HepG2 (cell line): ENCODE data around the gene CLCN1. TPM values are rescaled to one million over a fixed set of nuclear protein-coding genes. Genes with fewer than 3 reads are reported as not detected.

Experiments used
- ATAC-seq: fragments of 200-7000 bp; cut with Tn5 transposase; 3 replicates; pipeline ENCODE4 v1.9.1; 2020; ENCODE audit warnings: mild to moderate bottlenecking, moderate library complexity
- BruUV-seq: library from RNA; stranded (reverse); fragments of 400-500 nt; replicated peaks from 2 replicates; lab custom pipeline; 2021; lab: Mats Ljungman, UMichigan
- CTCF ChIA-PET: fragments of 300-600 bp; formaldehyde crosslinking; extraction: SDS; loops from one replicate; lab custom pipeline; 2021; ENCODE audit warnings: low total read pairs, inconsistent platforms, low intra/inter-chr PET ratio; lab: Yijun Ruan, JAX
- POLR2A ChIA-PET: fragments of 350-600 bp; sonication (Branson Sonifier 250); formaldehyde crosslinking; loops from one replicate; lab custom pipeline; 2020; ENCODE audit warnings: antibody characterized with exemption, inconsistent platforms; lab: Yijun Ruan, JAX
- DNase-seq: peaks from one replicate; pipeline ENCODE4 v3.0.0-alpha.2; 2015; ENCODE audit warnings: low spot score
- FAIRE-seq: peaks from 3 replicates; lab custom pipeline; 2011; peaks lifted over from hg19 to GRCh38; lab: Jason Lieb, UNC
- H2AFZ ChIP-seq: one replicate; pipeline ENCODE4 v1.6.1; 2011; ENCODE audit warnings: low read length, inconsistent platforms
- H3K27ac ChIP-seq: fragments of 300-600 bp; 3 replicates; pipeline ENCODE4 v1.8.0; 2011; ENCODE audit warnings: mixed run types, mild to moderate bottlenecking, mixed read lengths, low read length, inconsistent platforms; ENCODE audit not compliant: insufficient read depth; ENCODE audit errors: extremely low read length
- H3K27me3 ChIP-seq, 2 experiments: fragments of 200-600 bp in 1 of 2; 2 replicates in 1 of 2; 3 replicates in 1 of 2; pipeline versions ENCODE4 v1.6.0 to v1.8.0; 2011; ENCODE audit warnings: low read length in 2 of 2, mild to moderate bottlenecking in 2 of 2, moderate library complexity in 2 of 2, inconsistent platforms in 1 of 2; ENCODE audit not compliant: insufficient read depth in 2 of 2, control insufficient read depth in 1 of 2
- H3K36me3 ChIP-seq, 2 experiments: fragments of 200-600 bp in 1 of 2; replicated peaks in 1 of 2; 2 replicates in 1 of 2; 3 replicates in 1 of 2; pipeline versions ENCODE4 v1.5.1 to v1.8.0; 2011; ENCODE audit warnings: low read length in 2 of 2, inconsistent platforms in 1 of 2; ENCODE audit not compliant: insufficient read depth in 2 of 2, control insufficient read depth in 1 of 2
- H3K4me1 ChIP-seq: 2 replicates; pipeline ENCODE4 v1.5.1; 2012; ENCODE audit warnings: low read length, inconsistent platforms; ENCODE audit not compliant: insufficient read depth
- H3K4me2 ChIP-seq: 2 replicates; pipeline ENCODE4 v1.6.0; 2011; ENCODE audit warnings: low read depth, low read length, inconsistent platforms
- H3K4me3 ChIP-seq, 3 experiments: fragments of 200-600 bp in 1 of 3; sonication (generic), shearing (Covaris generic) in 1 of 3; replicated peaks in 1 of 3; 2 replicates each; pipeline ENCODE4 v1.5.1; 2011 to 2016; ENCODE audit warnings: low read length in 3 of 3, inconsistent platforms in 2 of 3, low read depth in 2 of 3, mild to moderate bottlenecking in 2 of 3, control low read depth in 1 of 3, mixed read lengths in 1 of 3; ENCODE audit not compliant: insufficient read depth in 1 of 3
- H3K79me2 ChIP-seq: one replicate; pipeline ENCODE4 v1.6.1; 2011; ENCODE audit warnings: low read length, inconsistent platforms; ENCODE audit not compliant: insufficient read depth
- H3K9ac ChIP-seq: 2 replicates; pipeline ENCODE4 v1.6.0; 2011; ENCODE audit warnings: mild to moderate bottlenecking, low read depth, low read length, inconsistent platforms; ENCODE audit not compliant: insufficient read depth
- H3K9me3 ChIP-seq: 2 replicates; pipeline ENCODE4 v1.5.1; 2012; ENCODE audit warnings: mild to moderate bottlenecking, low read length
- H4K20me1 ChIP-seq: 2 replicates; pipeline ENCODE4 v1.6.0; 2011; ENCODE audit warnings: inconsistent platforms, mild to moderate bottlenecking, low read length, moderate library complexity; ENCODE audit not compliant: insufficient read depth
- LBX2 ChIP-seq: sonication (generic); formaldehyde crosslinking; IDR thresholded peaks from 2 replicates; pipeline ENCODE4 v1.5.0; 2020; ENCODE audit warnings: missing genetic modification reagents, mild to moderate bottlenecking, borderline replicate concordance
- MEF2D ChIP-seq: sonication (generic); formaldehyde crosslinking; IDR thresholded peaks from 2 replicates; pipeline ENCODE4 v1.5.1; 2020; ENCODE audit warnings: mild to moderate bottlenecking, missing genetic modification reagents
- RBFOX2 ChIP-seq: fragments of 200-400 bp; formaldehyde crosslinking; IDR thresholded peaks from 2 replicates; pipeline ENCODE4 v1.6.1; 2017; ENCODE audit warnings: low read depth, mild to moderate bottlenecking, low read length
- TEF ChIP-seq: sonication (generic); formaldehyde crosslinking; IDR thresholded peaks from 2 replicates; pipeline ENCODE4 v1.5.0; 2020; ENCODE audit warnings: missing genetic modification reagents
- ZBTB33 ChIP-seq: sonication (generic); formaldehyde crosslinking; IDR thresholded peaks from 2 replicates; pipeline ENCODE4 v1.4.0; 2020; ENCODE audit warnings: missing genetic modification reagents
- ZNF264 ChIP-seq: sonication (generic); formaldehyde crosslinking; IDR thresholded peaks from 2 replicates; pipeline ENCODE4 v1.4.0; 2020; ENCODE audit warnings: missing genetic modification reagents
- ZNF773 ChIP-seq: sonication (generic); formaldehyde crosslinking; IDR thresholded peaks from 2 replicates; pipeline ENCODE4 v1.4.0; 2020; ENCODE audit warnings: missing genetic modification reagents, borderline replicate concordance
- ZNF891 ChIP-seq: sonication (generic); formaldehyde crosslinking; IDR thresholded peaks from 2 replicates; pipeline ENCODE4 v1.5.0; 2020; ENCODE audit warnings: mild to moderate bottlenecking, missing genetic modification reagents
- WGBS: methylation state at CpG from one replicate; pipeline ENCODE4 v1.1.6; 2017; ENCODE audit warnings: low lambda C conversion rate; 5-methylcytosine and 5-hydroxymethylcytosine counted together
- in situ Hi-C: cut with HindIII; loops from 2 replicates; pipeline ENCODE4 v1.10.0; 2017; ENCODE audit warnings: low pct_unique_long_range_greater_than_20kb; ENCODE audit not compliant: extremely low pct_ligation_motif_present
- intact Hi-C: fragments of 100-400 bp; cut with micrococcal nuclease; formaldehyde crosslinking; loops from one replicate; pipeline ENCODE4 v1.10.0; 2022; ENCODE audit not compliant: unreplicated experiment
- polyA plus RNA-seq, 8 experiments: library from polyadenylated mRNA; depleted of rRNA in 3 of 8; stranded (reverse) in 7 of 8; unstranded in 1 of 8; fragments of >200 nt; fragmentation: Illumina TruSeq in 4 of 8; extraction: Trizol in 4 of 8; gene quantifications; 2 replicates each; pipeline versions ENCODE4 v1.2.1 to v1.2.3, GENCODE V29; 2011 to 2016; ENCODE audit warnings: low read depth in 4 of 8, missing spikeins in 1 of 8, mixed read lengths in 1 of 8; ENCODE audit not compliant: insufficient read depth in 1 of 8
- total RNA-seq, 5 experiments: library from RNA; depleted of rRNA; stranded (reverse); fragments of >200 nt; fragmentation: Illumina TruSeq; extraction: Trizol; gene quantifications; 2 replicates each; pipeline ENCODE4 v1.2.3, GENCODE V29; 2016; ENCODE audit warnings: low read depth in 1 of 5
- TF ChIP-seq, protein P1 (sequence below): sonication (generic); formaldehyde crosslinking; IDR thresholded peaks from 2 replicates; pipeline ENCODE4 v1.5.1; 2020; ENCODE audit warnings: mild to moderate bottlenecking, missing genetic modification reagents, borderline replicate concordance

The CLCN1 gene
- total and polyA plus RNA-seq, 2 of the 13 experiments (the other 11 are each of a cell fraction or from before 2014, with no cell fraction given): 0.01 TPM; not detected in 1

DNA sequence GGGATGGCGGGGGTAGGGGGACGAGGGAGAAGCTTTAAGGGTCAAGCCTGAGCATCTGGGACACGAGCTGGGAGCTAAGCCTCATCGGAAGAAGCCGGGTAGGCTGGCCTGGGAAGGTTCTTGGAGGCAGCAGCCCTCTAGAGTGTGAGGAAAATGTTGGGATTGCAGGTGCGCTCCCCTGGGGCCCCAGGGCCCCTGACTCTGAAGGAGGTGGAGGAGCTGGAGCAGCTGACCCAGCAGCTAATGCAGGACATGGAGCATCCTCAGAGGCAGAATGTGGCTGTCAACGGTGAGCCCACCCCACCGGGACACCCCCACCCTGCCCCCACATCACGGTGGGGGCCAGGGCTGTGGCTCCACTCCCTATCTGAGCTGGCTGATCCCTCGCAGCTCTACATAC lies 72.1 kb downstream of the CLCN1 start (continued):
- TF ChIP-seq, protein P1, sequence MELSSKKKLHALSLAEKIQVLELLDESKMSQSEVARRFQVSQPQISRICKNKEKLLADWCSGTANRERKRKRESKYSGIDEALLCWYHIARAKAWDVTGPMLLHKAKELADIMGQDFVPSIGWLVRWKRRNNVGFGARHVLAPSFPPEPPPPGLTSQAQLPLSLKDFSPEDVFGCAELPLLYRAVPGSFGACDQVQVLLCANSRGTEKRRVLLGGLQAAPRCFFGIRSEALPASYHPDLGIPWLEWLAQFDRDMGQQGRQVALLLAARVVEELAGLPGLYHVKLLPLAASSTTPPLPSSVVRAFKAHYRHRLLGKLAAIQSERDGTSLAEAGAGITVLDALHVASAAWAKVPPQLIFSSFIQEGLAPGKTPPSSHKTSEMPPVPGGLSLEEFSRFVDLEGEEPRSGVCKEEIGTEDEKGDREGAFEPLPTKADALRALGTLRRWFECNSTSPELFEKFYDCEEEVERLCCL: no peak
- no peak for TF ChIP-seq LBX2 (CRISPR knock-in tag)
- no peak for TF ChIP-seq TEF (CRISPR knock-in tag)
- no peak for TF ChIP-seq ZNF264 (CRISPR knock-in tag)
- no peak for TF ChIP-seq MEF2D (CRISPR knock-in tag)
- TF ChIP-seq ZNF891: no peak

GRCh38 chr7:143388491-143389101 lies 72.7 kb downstream of the CLCN1 start:
- whole genome bisulfite sequencing: 96% methylated on average over 16 of the region's 28 CpGs
- H3K4me1 ChIP-seq: peaks cover 69% of the 10 kb centered on the region
- peaks cover 4% of the 10 kb centered on the region; the same call in 1 of the 2 replicates for H4K20me1 ChIP-seq
- TF ChIP-seq ZBTB33 (peak; percentile 20; the same call in 1 of the 2 replicates), RBFOX2 (peak; percentile 41; the same call in 1 of the 2 replicates), ZNF773 (CRISPR knock-in tag) (no peak)
- H3K4me3 ChIP-seq: no peak overlapping the region
- no peak overlapping the region for H3K9ac ChIP-seq
- intact Hi-C loops (no loop called here), in situ Hi-C loops (loop anchor here (25.0 kb wide), 1 partner anchor 524 kb away; the partner anchor contains the start of gene TCAF1)
- H3K36me3 ChIP-seq: peaks cover 11 to 26% of the 10 kb centered on the region in 2 experiments
- H3K27ac ChIP-seq: no peak overlapping the region
- peaks cover 3% of the 10 kb centered on the region for H3K79me2 ChIP-seq
- ATAC-seq (no peak), FAIRE-seq (no peak), DNase-seq (no peak)
- H2AFZ ChIP-seq: no peak overlapping the region
- no peak overlapping the region for H3K4me2 ChIP-seq
- BruUV-seq: no TSS peak
- no peaks in the 10 kb centered on the region for H3K9me3 ChIP-seq
- H3K27me3 ChIP-seq: no peaks in the 10 kb centered on the region
- ChIA-PET CTCF (no interaction called here), POLR2A (interaction anchor here (1.2 kb wide), 1 partner anchor 126 kb away, joined by 3 read pairs; the partner anchor contains the start of gene GSTK1)
